A673 (cell line): ENCODE data around the gene TXNDC2. TPM values are rescaled to one million over a fixed set of nuclear protein-coding genes. Genes with fewer than 3 reads are reported as not detected.
"Not testable (repeated sequence)": the region's sequence is repeated elsewhere in the genome, so short reads cannot be mapped to it uniquely, and the experiment has no call there.

ENCODE experiments used
- BruUV-seq: library from RNA; stranded (reverse); fragments of 400-500 nt; replicated peaks from 2 replicates; lab custom pipeline; 2021; lab: Mats Ljungman, UMichigan
- CTCF ChIA-PET: fragments of 300-600 bp; sonication (Branson Sonifier 250); formaldehyde crosslinking; loops from one replicate; lab custom pipeline; 2022; ENCODE audit warnings: antibody characterized with exemption; lab: Charles Lee
- POLR2A ChIA-PET: fragments of 300-600 bp; sonication (Branson Sonifier 250); formaldehyde crosslinking; loops from one replicate; lab custom pipeline; 2022; ENCODE audit warnings: antibody characterized with exemption; ENCODE audit not compliant: low non-redundant PET; lab: Charles Lee
- DNase-seq: peaks from one replicate; pipeline ENCODE4 v3.0.0-alpha.2; 2015; ENCODE audit warnings: low spot score
- H3K27ac ChIP-seq: fragments of 200-600 bp; sonication (generic); 2 replicates; pipeline ENCODE4 v1.5.1; 2016; ENCODE audit warnings: mixed run types, low read depth, mild to moderate bottlenecking, mixed read lengths, antibody characterized with exemption, low read length; ENCODE audit not compliant: poor library complexity, severe bottlenecking
- H3K27me3 ChIP-seq: fragments of 200-600 bp; sonication (generic); replicated peaks from 2 replicates; pipeline ENCODE4 v1.6.1; 2017; ENCODE audit warnings: mixed run types, low read depth, mild to moderate bottlenecking, mixed read lengths, antibody characterized with exemption, low read length; ENCODE audit not compliant: insufficient read depth, poor library complexity
- H3K36me3 ChIP-seq: fragments of 200-600 bp; sonication (generic); 2 replicates; pipeline ENCODE4 v1.6.1; 2016; ENCODE audit warnings: mixed run types, mild to moderate bottlenecking, mixed read lengths, antibody characterized with exemption, low read length; ENCODE audit not compliant: insufficient read depth, poor library complexity, severe bottlenecking
- H3K4me1 ChIP-seq: fragments of 200-600 bp; sonication (generic); 2 replicates; pipeline ENCODE4 v1.6.1; 2017; ENCODE audit warnings: mixed run types, mild to moderate bottlenecking, mixed read lengths, antibody characterized with exemption, low read length; ENCODE audit not compliant: insufficient read depth, poor library complexity, severe bottlenecking
- H3K4me3 ChIP-seq: fragments of 200-600 bp; sonication (generic); 2 replicates; pipeline ENCODE4 v1.5.1; 2016; ENCODE audit warnings: low read depth, mixed run types, mild to moderate bottlenecking, mixed read lengths, low read length; ENCODE audit not compliant: poor library complexity, severe bottlenecking
- H3K9me3 ChIP-seq: fragments of 200-600 bp; sonication (generic); 2 replicates; pipeline ENCODE4 v1.6.1; 2016; ENCODE audit warnings: mixed run types, low read depth, mild to moderate bottlenecking, mixed read lengths, antibody characterized with exemption, low read length; ENCODE audit not compliant: poor library complexity, severe bottlenecking
- EZH2 ChIP-seq: fragments of 200-600 bp; sonication (generic); IDR thresholded peaks from 2 replicates; pipeline ENCODE4 v1.6.1; 2017; ENCODE audit warnings: borderline replicate concordance, low read depth, mild to moderate bottlenecking, mixed read lengths, antibody characterized with exemption, low read length; ENCODE audit not compliant: poor library complexity, severe bottlenecking
- intact Hi-C: fragments of 100-400 bp; cut with micrococcal nuclease; formaldehyde crosslinking; loops from one replicate; pipeline ENCODE4 v1.10.0; 2022; ENCODE audit not compliant: unreplicated experiment
- total RNA-seq: library from RNA; stranded (reverse); gene quantifications from 2 replicates; pipeline ENCODE4 v1.2.3, GENCODE V29; 2021
- TF ChIP-seq, protein P1 (sequence below): fragments of 300-800, 200-600 bp; sonication (generic); conservative IDR thresholded peaks from 2 replicates; pipeline ENCODE4 v1.5.1; 2017; ENCODE audit warnings: low read depth, mild to moderate bottlenecking, antibody characterized with exemption, low read length, moderate library complexity, mixed read lengths

Gene TXNDC2
- total RNA-seq, 1 experiment from 2014 or later, result 0.13 TPM

GRCh38 chr18:9856092-9856491, 29.7 kb upstream of the TXNDC2 start:
- H3K4me3 ChIP-seq, result no peak overlapping the region
- ChIA-PET POLR2A (no interaction called here), CTCF (no interaction called here)
- BruUV-seq, result no TSS peak
- H3K36me3 ChIP-seq, result no peaks in the 10 kb centered on the region
- no peaks in the 10 kb centered on the region for H3K27me3 ChIP-seq
- H3K9me3 ChIP-seq, result peaks cover 9% of the 10 kb centered on the region
- TF ChIP-seq EZH2, result no peak
- TF ChIP-seq, protein P1, sequence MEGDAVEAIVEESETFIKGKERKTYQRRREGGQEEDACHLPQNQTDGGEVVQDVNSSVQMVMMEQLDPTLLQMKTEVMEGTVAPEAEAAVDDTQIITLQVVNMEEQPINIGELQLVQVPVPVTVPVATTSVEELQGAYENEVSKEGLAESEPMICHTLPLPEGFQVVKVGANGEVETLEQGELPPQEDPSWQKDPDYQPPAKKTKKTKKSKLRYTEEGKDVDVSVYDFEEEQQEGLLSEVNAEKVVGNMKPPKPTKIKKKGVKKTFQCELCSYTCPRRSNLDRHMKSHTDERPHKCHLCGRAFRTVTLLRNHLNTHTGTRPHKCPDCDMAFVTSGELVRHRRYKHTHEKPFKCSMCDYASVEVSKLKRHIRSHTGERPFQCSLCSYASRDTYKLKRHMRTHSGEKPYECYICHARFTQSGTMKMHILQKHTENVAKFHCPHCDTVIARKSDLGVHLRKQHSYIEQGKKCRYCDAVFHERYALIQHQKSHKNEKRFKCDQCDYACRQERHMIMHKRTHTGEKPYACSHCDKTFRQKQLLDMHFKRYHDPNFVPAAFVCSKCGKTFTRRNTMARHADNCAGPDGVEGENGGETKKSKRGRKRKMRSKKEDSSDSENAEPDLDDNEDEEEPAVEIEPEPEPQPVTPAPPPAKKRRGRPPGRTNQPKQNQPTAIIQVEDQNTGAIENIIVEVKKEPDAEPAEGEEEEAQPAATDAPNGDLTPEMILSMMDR, result no peak
- intact Hi-C loops, result no loop called here
- peaks cover 11% of the 10 kb centered on the region for H3K4me1 ChIP-seq
- no peak for DNase-seq
- H3K27ac ChIP-seq, result no peak overlapping the region

GRCh38 chr18:9857479-9857998, 28.2 kb upstream of the TXNDC2 start:
- intact Hi-C loops, H3K27me3 ChIP-seq, H3K36me3 ChIP-seq, POLR2A ChIA-PET, H3K9me3 ChIP-seq, H3K4me1 ChIP-seq, CTCF ChIA-PET, H3K27ac ChIP-seq, DNase-seq, BruUV-seq, H3K4me3 ChIP-seq: not testable (repeated sequence)

DNA sequence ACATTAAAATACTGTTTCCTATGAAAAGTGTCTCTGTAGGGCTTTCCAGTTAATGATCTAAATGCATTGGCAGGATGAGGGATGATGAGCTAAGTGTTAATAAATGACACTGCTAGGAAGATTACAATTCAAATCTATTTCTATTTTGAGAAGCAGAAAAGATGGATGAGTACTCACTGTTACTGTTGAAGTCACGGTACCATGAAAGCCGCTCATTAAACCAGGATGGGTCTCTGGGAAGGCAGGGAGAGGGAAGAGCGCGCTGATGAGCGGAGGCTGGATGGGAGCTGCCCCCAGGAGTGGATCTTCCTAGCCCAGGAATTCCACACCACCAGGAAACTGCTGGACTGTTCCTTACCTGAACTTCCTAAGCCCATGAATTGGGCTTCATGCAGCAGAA, 27.1 kb upstream of the TXNDC2 start:
- no TSS peak for BruUV-seq
- no peak overlapping the region for H3K4me3 ChIP-seq
- H3K27ac ChIP-seq, result no peak overlapping the region
- H3K36me3 ChIP-seq, result no peaks in the 10 kb centered on the region
- ChIA-PET CTCF (no interaction called here), POLR2A (no interaction called here)
- DNase-seq, result no peak
- intact Hi-C loops, result no loop called here
- H3K27me3 ChIP-seq, result no peaks in the 10 kb centered on the region
- H3K9me3 ChIP-seq, result no peaks in the 10 kb centered on the region
- no peak for TF ChIP-seq EZH2
- TF ChIP-seq, protein P1, result no peak
- H3K4me1 ChIP-seq, result peaks cover 5% of the 10 kb centered on the region

DNA sequence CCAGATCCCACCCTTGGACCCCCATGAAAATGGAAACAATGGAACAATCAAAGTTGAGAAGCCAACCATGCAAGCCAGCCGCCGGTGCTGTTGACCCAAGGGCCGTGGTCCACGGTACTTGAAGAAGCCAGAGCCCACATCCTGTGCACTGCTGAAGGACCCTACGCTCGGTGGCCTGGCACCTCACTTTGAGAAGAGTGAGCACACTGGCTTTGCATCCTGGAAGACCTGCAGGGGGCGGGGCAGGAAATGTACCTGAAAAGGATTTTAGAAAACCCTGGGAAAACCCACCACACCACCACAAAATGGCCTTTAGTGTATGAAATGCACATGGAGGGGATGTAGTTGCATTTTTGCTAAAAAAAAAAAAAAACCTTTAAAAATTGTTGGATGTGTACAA, 26.5 kb upstream of the TXNDC2 start:
- peaks cover 5% of the 10 kb centered on the region for H3K4me1 ChIP-seq
- TF ChIP-seq, protein P1, result no peak
- TF ChIP-seq EZH2, result no peak
- H3K27me3 ChIP-seq, result no peaks in the 10 kb centered on the region
- H3K9me3 ChIP-seq, result no peaks in the 10 kb centered on the region
- no peaks in the 10 kb centered on the region for H3K36me3 ChIP-seq
- no peak for DNase-seq
- H3K4me3 ChIP-seq, result no peak overlapping the region
- BruUV-seq, result no TSS peak
- intact Hi-C loops, result no loop called here
- POLR2A ChIA-PET, result no interaction called here
- CTCF ChIA-PET, result no interaction called here
- H3K27ac ChIP-seq, result no peak overlapping the region
